C4-2B (cell line): Measurements from ENCODE around the gene ITGAD.

Experiments
- ZFX ChIP-seq: fragments of 450-650 bp; IDR thresholded peaks from 2 replicates; pipeline ENCODE4 v1.6.1; 2017
- TF ChIP-seq, protein P1 (sequence below): fragments of 450-650 bp; conservative IDR thresholded peaks from 2 replicates; pipeline ENCODE4 v1.5.1; 2017; ENCODE audit warnings: mild to moderate bottlenecking

DNA sequence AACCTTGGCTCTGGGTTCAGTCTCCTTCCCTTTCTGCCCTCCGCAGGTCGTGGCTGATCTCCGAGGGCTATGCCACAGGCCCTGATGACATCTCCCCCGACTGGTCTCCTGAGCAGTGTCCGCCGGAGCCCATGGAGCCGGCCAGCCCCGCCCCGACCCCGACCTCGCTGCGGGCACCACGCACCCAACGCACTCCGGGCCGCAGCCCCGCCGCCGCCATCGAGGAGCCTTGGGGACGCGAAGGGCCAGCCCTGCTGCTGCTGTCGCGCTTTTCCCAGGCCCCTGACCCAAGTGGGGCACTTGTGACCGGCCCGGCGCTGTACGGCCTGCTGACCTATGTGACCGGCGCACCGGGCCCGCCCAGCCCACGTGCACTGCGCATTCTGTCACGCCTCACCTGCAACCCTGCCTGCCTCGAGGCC is 71.2 kb downstream of the ITGAD start:
- TF ChIP-seq, protein P1, sequence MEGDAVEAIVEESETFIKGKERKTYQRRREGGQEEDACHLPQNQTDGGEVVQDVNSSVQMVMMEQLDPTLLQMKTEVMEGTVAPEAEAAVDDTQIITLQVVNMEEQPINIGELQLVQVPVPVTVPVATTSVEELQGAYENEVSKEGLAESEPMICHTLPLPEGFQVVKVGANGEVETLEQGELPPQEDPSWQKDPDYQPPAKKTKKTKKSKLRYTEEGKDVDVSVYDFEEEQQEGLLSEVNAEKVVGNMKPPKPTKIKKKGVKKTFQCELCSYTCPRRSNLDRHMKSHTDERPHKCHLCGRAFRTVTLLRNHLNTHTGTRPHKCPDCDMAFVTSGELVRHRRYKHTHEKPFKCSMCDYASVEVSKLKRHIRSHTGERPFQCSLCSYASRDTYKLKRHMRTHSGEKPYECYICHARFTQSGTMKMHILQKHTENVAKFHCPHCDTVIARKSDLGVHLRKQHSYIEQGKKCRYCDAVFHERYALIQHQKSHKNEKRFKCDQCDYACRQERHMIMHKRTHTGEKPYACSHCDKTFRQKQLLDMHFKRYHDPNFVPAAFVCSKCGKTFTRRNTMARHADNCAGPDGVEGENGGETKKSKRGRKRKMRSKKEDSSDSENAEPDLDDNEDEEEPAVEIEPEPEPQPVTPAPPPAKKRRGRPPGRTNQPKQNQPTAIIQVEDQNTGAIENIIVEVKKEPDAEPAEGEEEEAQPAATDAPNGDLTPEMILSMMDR = no peak
- no peak for TF ChIP-seq ZFX
